GM18909 (cell line): Measurements from ENCODE around the gene RPGRIP1L.

ENCODE experiments used
- ATAC-seq: cut with Tn5 transposase; IDR thresholded peaks from one replicate; pipeline ENCODE4 v1.9.1; 2021; ENCODE audit warnings: mild to moderate bottlenecking; ENCODE audit not compliant: unreplicated experiment, poor library complexity

Gene RPGRIP1L

GRCh38 chr16:53703590-53704444 lies at the start of gene RPGRIP1L, which contains the start of gene FTO:
Gene RPGRIP1L, minus strand, starts transcription at chr16:53703859. Its CDS starts 3,136 bp downstream, at chr16:53700723.
Gene FTO, plus strand, starts transcription at chr16:53704156.
- ATAC-seq: peak; percentile 99

GRCh38 chr16:53753431-53753830 lies 49.8 kb upstream of the RPGRIP1L start:
- no peak for ATAC-seq

GRCh38 chr16:53752560-53752959 lies 48.9 kb upstream of the RPGRIP1L start:
- no peak for ATAC-seq

- ATAC-seq: no peak
Observed at GRCh38 chr16:53745753-53746266, 42.2 kb upstream of the RPGRIP1L start.

GRCh38 chr16:53745086-53745485 lies 41.4 kb upstream of the RPGRIP1L start:
- no peak for ATAC-seq

- ATAC-seq: no peak
Observed at GRCh38 chr16:53744449-53744848, 40.8 kb upstream of the RPGRIP1L start.

GRCh38 chr16:53743149-53743566 lies 39.5 kb upstream of the RPGRIP1L start:
- no peak for ATAC-seq

GRCh38 chr16:53741546-53741945 lies 37.9 kb upstream of the RPGRIP1L start:
- ATAC-seq: no peak

- ATAC-seq: no peak
Observed at GRCh38 chr16:53740933-53741531, 37.4 kb upstream of the RPGRIP1L start.

GRCh38 chr16:53740476-53740875 lies 36.8 kb upstream of the RPGRIP1L start:
- ATAC-seq: no peak

GRCh38 chr16:53737552-53737951 lies 33.9 kb upstream of the RPGRIP1L start:
- ATAC-seq: no peak

- ATAC-seq: no peak
Observed at GRCh38 chr16:53736297-53736696, 32.6 kb upstream of the RPGRIP1L start.

GRCh38 chr16:53734908-53735307 lies 31.2 kb upstream of the RPGRIP1L start:
- no peak for ATAC-seq

GRCh38 chr16:53732296-53732929 lies 28.8 kb upstream of the RPGRIP1L start:
- ATAC-seq: no peak

GRCh38 chr16:53730693-53731092 lies 27.0 kb upstream of the RPGRIP1L start:
- ATAC-seq: no peak

- no peak for ATAC-seq
Observed at GRCh38 chr16:53726625-53727024, 23.0 kb upstream of the RPGRIP1L start.

- ATAC-seq: no peak
Observed at GRCh38 chr16:53721017-53721416, 17.4 kb upstream of the RPGRIP1L start.

- ATAC-seq: no peak
Observed at GRCh38 chr16:53717577-53717976, 13.9 kb upstream of the RPGRIP1L start.

- no peak for ATAC-seq
Observed at GRCh38 chr16:53715023-53715384, 11.3 kb upstream of the RPGRIP1L start.

- ATAC-seq: no peak
Observed at GRCh38 chr16:53714205-53715022, 10.8 kb upstream of the RPGRIP1L start.
